ENCODE results near the gene IL11.

Gene IL11

DNA sequence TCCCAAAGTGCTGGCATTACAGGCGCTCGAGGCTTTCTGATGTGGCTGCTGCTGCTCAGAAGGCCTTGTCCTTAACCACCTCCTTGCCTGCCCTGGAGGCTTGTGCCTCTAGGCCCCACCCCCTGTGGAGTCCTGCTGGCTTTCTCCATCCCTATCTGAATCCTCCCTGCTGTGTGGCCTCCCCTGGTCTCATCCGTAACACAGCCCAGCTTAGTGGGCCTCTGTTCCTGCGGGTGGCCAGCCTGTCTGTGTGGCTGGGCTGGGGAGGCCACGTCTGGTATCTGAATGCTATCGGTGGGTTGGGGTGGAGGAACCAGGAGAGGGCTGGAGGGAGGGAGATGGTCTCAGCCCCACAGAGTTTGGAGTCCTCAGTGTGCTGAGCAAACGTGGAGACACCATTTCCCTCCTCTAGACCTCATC is 20.2 kb upstream of the IL11 start:
- no peak for DNase-seq

DNA sequence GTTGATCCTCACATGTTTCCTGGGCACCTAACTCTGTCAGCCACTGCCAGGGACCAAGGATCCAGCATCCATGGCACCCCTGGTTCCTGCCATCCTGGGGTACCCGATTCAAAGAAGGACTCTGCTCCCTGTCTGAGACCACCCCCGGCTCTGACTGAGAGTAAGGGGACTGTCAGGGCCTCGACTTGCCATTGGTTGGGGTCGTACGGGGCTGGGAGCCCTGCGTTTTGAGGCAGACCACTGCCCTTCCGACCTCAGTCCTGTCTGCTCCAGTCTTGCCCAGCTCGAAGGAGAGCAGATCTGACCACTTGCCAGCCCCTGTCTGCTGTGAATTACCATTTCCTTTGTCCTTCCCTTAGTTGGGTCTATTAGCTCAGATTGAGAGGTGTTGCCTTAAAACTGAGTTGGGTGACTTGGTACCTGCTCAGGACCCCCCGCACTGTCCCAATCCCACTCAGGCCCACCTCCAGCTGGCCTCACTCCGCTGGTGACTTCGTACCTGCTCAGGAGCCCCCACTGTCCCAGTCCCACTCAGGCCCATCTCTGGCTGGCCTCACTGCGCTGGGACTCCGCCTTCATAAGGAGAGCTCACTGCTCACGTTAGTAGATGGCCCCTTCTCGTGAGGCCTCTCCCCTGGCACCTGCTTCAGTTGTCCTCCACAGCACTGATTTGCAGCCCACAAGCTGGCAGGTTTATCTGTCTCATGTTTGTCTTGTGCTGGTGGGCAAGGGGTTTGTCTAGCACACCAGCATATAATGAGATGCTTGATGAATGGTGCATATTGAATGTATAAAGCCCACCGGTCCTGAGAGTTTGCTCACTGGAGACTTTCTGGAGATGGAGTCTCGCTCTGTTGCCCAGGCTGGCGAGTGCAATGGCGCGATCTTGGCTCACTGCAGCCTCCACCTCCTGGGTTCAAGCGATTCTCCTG is 19.4 kb upstream of the IL11 start:
- DNase-seq: no peak

DNA sequence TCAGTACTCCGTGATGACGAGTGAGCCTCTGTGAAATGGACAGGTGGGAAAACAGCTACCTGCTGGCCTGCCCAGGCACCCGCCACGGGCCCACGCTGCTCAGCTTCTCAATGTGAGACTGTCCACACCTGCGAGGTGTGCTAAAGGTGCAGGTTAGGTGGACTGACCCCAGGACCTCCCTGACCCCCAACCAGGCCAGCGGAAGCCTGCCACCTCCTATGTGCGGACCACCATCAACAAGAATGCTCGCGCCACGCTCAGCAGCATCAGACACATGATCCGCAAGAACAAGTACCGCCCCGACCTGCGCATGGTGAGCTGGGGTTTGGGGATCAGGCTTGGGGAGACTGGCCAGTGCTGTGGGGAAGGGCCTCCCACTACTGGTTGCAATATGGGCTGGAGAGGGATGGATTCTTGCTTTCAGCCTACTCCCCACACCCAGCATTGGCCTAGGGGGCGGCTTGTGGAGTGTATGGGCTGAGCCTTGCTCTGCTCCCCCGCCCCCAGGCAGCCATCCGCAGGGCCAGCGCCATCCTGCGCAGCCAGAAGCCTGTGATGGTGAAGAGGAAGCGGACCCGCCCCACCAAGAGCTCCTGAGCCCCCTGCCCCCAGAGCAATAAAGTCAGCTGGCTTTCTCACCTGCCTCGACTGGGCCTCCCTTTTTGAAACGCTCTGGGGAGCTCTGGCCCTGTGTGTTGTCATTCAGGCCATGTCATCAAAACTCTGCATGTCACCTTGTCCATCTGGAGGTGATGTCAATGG is 17.7 kb upstream of the IL11 start:
- DNase-seq: no peak

DNA sequence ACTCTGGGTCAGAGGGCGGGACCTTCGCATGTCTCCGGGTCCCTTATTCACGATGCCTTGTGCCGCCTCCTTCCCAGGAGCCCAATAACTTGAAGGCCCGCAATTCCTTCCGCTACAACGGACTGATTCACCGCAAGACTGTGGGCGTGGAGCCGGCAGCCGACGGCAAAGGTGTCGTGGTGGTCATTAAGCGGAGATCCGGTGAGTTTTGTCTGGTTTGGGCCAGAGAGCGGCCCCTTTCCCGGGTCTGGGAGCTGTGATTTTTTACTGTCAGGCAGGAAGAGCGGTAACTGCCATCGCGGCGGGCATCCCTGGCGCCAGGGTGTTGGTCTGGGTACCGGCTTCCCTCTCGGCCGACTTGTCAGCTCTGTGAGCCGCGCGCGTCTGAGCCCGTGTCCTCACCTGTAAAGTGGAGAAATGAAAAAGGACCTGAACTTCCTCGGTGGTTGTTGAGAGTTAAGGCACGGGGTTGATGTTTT is 16.3 kb upstream of the IL11 start:
- no peak for DNase-seq

DNA sequence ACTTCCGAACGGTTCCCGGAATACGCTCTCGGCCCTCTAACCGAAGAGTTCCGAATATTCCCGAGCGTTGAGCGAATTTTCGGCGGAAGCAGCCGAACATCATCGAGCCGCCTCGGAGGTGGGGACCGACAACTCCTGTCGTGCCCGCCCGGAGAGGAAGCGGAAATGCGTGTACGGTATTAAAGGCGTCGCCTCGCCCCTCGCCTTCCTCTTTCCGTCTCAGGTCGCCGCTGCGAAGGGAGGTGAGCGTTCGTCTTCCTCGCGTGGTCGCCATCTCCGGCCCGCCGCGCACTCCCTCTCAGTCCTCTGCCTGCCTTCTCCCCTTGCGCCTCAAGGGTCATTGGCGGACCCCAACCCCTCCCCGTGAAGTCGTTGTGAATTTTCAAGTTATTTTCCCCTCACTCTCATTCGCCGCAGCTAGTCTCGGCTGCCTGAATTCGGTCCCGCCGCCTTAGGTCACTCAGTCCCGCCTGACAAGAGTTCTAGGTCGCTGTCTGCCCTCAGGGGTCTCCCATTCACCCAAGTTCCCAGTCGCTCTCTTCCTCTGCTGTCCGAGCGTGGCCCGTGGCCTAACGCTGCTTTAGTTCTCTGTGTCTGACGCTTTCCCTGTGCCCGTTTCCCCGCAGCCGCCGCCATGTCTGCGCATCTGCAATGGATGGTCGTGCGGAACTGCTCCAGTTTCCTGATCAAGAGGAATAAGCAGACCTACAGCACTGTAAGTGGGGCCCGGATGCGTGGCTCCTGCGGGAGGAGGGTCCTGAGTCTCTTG is 15.6 kb upstream of the IL11 start, which contains the start of gene RPL28:
RPL28 (plus strand) TSS at position 209 of the 769 bp plus-strand sequence; CDS start at position 635, 426 bp downstream.
- DNase-seq: peak; percentile 99

DNA sequence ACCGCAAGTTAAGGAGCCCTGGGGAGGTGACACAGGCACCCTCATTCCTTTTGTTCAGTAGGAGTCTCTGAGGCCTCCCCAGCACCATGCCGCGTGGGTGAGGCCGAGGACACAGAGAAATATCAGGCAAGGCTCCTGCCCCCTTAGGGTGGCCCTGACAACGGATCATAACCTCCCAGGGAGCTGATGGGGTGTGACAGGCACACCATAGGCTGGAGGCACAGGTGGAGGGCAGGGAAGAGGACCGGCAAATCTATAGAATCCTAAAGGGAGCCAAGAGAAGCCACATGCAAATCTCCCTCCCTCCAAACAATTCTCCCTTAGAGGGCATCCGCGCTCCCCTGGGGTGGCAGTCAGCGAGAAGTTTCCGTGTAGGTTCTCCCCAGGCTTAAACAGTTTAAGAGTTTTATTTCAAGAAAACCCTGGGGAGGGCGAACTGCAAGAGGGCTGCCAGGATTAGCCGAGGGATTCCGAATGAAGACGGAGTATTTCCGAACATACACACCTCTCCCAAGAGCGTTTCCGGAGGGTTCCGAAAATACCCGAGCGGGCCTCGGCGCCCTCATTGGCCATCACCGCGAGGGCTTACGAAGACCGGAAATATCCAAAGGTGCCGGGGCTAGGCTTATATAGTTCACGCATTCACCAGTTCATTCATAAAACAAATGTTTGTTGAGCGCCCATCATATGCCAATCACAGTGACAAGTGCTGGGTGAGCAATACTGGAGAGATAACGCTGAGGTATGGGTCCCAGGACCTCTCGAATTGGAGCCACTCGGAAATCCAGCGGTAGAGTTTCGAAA is 14.9 kb upstream of the IL11 start:
- peak; percentile 98 for DNase-seq

- DNase-seq: peak; percentile 62
Observed at GRCh38 chr19:55384131-55384919, 14.1 kb upstream of the IL11 start, which contains the start of gene TMEM238. Gene TMEM238, minus strand, starts transcription at chr19:55384292. Its CDS starts 33 bp downstream, at chr19:55384259.

DNA sequence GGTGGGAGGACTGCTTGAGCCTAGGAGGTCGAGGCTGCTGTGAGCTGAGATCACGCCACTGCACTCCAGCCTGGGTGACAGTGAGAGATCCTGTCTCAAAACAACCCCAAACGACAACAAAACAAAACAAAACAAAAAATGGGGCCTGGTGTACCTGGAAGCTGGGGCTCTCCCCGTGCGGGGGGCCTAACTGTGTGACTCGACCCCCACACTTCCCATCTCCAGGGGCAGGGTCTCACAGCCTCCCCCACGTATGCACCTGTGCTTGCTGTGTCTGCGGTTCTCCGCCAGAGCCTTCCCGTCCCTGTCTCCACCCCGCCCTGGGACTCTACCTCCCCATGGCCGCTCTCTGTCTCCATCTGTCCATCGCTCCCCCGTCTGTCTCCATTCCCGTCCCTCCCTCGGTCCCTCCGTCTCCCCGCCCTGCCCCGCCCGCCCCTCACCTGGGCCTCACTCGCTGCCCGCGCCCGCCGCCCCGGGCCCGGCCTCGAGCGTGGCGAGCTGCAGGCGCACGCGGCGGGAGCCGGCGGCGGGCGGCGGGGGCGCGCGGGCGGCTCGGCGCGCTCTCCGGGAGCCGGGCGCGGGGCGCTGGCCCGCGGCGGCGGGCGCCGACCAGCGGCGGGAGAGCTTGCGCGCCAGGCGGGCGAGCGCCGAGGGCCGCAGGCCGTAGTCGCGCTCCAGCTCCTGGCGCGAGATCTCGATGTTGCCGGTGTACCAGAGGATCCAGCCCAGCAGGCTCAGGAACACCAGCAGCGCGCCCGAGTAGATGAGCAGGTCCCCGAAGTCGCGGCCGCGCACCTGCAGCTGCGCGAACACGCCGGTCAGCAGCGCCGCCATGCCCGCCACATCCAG is 13.2 kb upstream of the IL11 start:
- DNase-seq: peak; percentile 67

DNA sequence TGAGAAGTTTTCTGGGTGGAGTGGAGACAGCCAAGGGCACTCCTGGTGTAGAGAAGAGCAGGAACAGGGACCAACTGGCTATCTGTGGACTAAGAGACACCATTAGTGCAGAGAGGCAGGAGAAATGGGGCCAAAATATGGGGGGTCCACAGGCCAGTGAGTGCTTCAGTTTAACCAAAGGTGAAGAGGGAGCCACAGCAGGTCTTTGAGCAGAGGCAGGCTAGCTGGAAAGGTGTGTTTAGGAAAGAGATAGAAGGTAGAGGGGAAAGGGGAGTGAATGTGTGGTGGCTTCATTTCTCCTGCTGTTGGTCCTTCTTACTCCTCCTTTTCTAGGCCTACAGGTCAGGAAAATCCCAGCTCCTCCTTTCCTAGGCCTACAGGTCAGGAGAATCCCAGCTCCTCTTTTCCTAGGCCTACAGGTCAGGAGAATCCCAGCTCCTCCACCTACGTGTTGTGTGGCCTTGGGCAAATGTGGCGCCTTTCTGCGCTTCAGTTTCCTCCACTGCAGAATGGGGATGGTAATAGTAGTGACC is 12.3 kb upstream of the IL11 start:
- DNase-seq: no peak

- no peak for DNase-seq
Observed at GRCh38 chr19:55382013-55382412, 11.8 kb upstream of the IL11 start.

- DNase-seq: no peak
Observed at GRCh38 chr19:55379174-55379573, 8.9 kb upstream of the IL11 start.

DNA sequence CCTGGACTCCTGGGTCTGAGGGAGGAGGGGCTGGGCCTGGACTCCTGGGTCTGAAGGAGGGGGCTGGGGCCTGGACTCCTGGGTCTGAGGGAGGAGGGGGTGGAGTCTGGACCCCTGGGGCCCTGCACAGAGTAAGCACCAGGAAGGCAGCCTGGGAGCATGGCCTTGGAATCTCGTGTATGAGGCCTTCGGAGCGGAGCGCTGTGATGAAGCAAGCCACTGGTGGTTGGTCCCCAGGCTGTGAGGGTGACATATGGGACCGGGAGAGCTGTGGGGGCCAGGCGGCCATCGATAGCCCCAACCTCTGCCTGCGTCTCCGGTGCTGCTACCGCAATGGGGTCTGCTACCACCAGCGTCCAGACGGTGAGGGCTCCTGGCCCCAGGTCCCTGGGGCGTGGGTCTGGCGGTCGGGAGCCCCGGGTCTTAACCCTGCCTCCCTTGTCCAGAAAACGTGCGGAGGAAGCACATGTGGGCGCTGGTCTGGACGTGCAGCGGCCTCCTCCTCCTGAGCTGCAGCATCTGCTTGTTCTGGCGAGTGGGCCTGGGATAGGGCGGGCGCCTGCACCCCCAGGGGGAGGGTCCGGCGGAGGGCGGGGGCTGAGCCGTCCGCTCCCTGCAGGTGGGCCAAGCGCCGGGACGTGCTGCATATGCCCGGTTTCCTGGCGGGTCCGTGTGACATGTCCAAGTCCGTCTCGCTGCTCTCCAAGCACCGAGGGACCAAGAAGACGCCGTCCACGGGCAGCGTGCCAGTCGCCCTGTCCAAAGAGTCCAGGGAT is 7.3 kb upstream of the IL11 start:
- no peak for DNase-seq

DNA sequence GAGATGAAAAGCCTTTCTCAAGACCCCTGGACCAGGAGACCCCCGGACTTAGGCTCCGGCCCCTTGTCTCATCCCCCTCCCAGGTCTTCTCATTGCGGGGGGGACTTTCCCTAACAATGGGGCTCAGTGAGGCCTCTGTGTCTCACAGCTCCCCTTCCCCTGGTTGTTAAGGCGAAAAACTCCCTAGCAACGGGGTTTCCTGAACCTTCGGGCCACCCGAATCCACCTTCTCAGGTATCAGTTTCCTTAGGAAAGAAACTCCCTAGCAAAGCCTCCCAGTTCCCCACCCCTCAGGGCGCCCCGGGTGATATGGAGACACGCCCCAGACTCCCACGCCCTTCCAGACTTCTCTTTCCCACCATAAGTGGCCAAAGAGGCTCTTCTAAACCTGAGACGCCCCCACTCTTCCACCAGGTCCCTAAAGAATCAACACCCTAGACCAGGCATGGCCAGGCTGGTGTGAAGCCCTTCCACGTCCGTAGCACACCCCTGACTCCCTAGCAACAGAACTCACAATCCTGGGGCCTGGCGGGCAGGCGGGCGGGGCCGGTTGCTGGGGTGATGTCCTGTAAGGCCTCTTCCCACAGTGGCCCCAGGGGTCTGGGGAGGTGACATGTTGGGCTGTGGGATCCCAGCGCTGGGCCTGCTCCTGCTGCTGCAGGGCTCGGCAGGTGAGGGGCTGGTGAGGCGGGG is 6.1 kb upstream of the IL11 start, which contains the start of gene TMEM190:
TMEM190 (plus strand) TSS at position 586 of the 693 bp plus-strand sequence; CDS start at position 614, 28 bp downstream.
- DNase-seq: no peak

- no peak for DNase-seq
Observed at GRCh38 chr19:55373993-55374757, 3.9 kb upstream of the IL11 start.

GRCh38 chr19:55373306-55373992 is 3.2 kb upstream of the IL11 start:
- DNase-seq: no peak

DNA sequence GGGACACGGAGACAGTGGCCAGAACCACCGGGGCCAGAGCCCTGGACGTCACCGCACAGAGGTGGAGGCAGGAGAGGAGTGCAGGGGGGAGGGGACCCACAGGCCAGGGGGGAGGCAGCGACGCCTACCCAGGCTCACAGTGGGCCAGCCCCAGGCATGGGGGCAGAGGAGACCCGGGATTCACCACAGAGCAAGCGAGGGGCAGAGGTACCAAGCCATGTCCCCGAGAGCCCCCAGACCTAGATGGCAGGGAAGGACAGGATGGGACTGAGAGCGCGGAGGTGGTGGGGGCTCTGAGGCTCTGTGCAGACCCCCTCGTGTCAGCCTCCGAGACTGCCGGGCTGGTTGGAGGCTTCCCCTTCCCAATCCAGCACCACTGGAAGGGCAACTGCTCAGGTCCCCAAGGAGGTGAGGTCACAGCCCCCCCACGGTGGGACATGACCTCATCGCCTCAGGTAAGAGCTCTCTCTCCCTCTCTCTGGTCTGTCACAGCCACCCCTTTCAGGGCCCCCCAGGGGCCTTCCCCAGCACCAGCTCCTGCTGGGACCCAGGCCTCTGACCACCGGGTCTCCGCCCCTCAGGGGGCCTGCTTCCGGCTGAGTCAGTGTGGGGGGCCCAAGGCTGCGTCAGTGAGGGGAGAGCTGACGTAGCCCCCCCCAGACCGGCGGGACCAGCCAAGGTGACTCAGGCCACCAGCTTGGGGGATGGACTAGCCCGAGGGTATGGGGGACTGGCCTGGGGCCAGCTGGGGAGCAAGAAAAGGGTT is 2.2 kb upstream of the IL11 start:
- DNase-seq: no peak

All from activated CD4-positive, alpha-beta T cell treated with anti-CD3 and anti-CD28 coated beads, Interleukin-10, Interleukin-2, amounts not matched to agents 100 ng/mL and 50 ng/mL, durations not matched to agents 16 hours and 8 hours (primary cell).